ENCODE measurements around the gene SPAG16.

SPAG16 gene

GRCh38 chr2:214311031-214311533 lies 1026.8 kb downstream of the SPAG16 start:
- no peak for DNase-seq
- peaks cover 7% of the 10 kb centered on the region for H3K9me3 ChIP-seq (ENCODE audit: control insufficient read depth, low read length)
- no peak overlapping the region for H4K8ac ChIP-seq (ENCODE audit: low read length)
- no peak overlapping the region for H3K4ac ChIP-seq (ENCODE audit: low read depth in 1 of 2, low read length in 2 of 2)
- no peaks in the 10 kb centered on the region for H3K79me1 ChIP-seq (replicated peaks; ENCODE audit: low read length, poor library complexity, severe bottlenecking)
- no peaks in the 10 kb centered on the region for H3K4me1 ChIP-seq (ENCODE audit: control insufficient read depth, insufficient read depth, low read depth, low read length)
- H2BK5ac ChIP-seq (ENCODE audit: low read depth, low read length, poor library complexity, severe bottlenecking): no peak overlapping the region
- H4K91ac ChIP-seq (ENCODE audit: low read length): no peak overlapping the region
- no peak overlapping the region for H3K4me2 ChIP-seq (ENCODE audit: low read length, poor library complexity, severe bottlenecking)
- no peak overlapping the region for H3K9ac ChIP-seq (ENCODE audit: low read length)
- no peak overlapping the region for H3K18ac ChIP-seq (ENCODE audit: low read depth in 1 of 2, low read length in 2 of 2)
- H3K36me3 ChIP-seq (ENCODE audit: control insufficient read depth in 1 of 2, insufficient read depth in 2 of 2, low read depth in 1 of 2, low read length in 2 of 2): no peaks in the 10 kb centered on the region
- no peak overlapping the region for H3K27ac ChIP-seq (ENCODE audit: low read length, poor library complexity, severe bottlenecking)
- no peak overlapping the region for H2BK12ac ChIP-seq (ENCODE audit: low read length in 2 of 2)
- no peak overlapping the region for H2AK5ac ChIP-seq (ENCODE audit: low read length, severe bottlenecking)
- H3K4me3 ChIP-seq (ENCODE audit: insufficient read depth in 1 of 2, low read depth in 1 of 2, low read length in 2 of 2): no peak overlapping the region
- H3K23ac ChIP-seq (ENCODE audit: low read length in 2 of 2): no peak overlapping the region
- H2BK15ac ChIP-seq (ENCODE audit: low read depth, poor library complexity, severe bottlenecking): no peak overlapping the region
- no peak overlapping the region for H2BK120ac ChIP-seq (ENCODE audit: low read depth, low read length)
- H3K27me3 ChIP-seq (ENCODE audit: control insufficient read depth in 1 of 2, insufficient read depth in 1 of 2, low read length in 2 of 2): no peaks in the 10 kb centered on the region
- WGBS: 86% methylated on average over 7 of the region's 7 CpGs
- H3K14ac ChIP-seq (ENCODE audit: low read length in 2 of 2): no peak overlapping the region
- no peak overlapping the region for H2AFZ ChIP-seq (ENCODE audit: low read depth, low read length)

- H3K18ac ChIP-seq (ENCODE audit: low read depth in 1 of 2, low read length in 2 of 2): no peak overlapping the region
- DNase-seq: no peak
- H2BK5ac ChIP-seq (ENCODE audit: low read depth, low read length, poor library complexity, severe bottlenecking): no peak overlapping the region
- H3K79me1 ChIP-seq (replicated peaks; ENCODE audit: low read length, poor library complexity, severe bottlenecking): no peaks in the 10 kb centered on the region
- H3K4me2 ChIP-seq (ENCODE audit: low read length, poor library complexity, severe bottlenecking): no peak overlapping the region
- no peak overlapping the region for H3K14ac ChIP-seq (ENCODE audit: low read length in 2 of 2)
- no peak overlapping the region for H3K23ac ChIP-seq (ENCODE audit: low read length in 2 of 2)
- no peak overlapping the region for H3K9ac ChIP-seq (ENCODE audit: low read length)
- no peak overlapping the region for H2BK120ac ChIP-seq (ENCODE audit: low read depth, low read length)
- no peaks in the 10 kb centered on the region for H3K4me1 ChIP-seq (ENCODE audit: control insufficient read depth, insufficient read depth, low read depth, low read length)
- H2AK5ac ChIP-seq (ENCODE audit: low read length, severe bottlenecking): no peak overlapping the region
- no peak overlapping the region for H4K91ac ChIP-seq (ENCODE audit: low read length)
- no peak overlapping the region for H2BK12ac ChIP-seq (ENCODE audit: low read length in 2 of 2)
- no peak overlapping the region for H3K4me3 ChIP-seq (ENCODE audit: insufficient read depth in 1 of 2, low read depth in 1 of 2, low read length in 2 of 2)
- WGBS: no CpG with 5 or more reads among the region's 3 CpGs
- H3K9me3 ChIP-seq (ENCODE audit: control insufficient read depth, low read length): peaks cover 4% of the 10 kb centered on the region
- no peaks in the 10 kb centered on the region for H3K27me3 ChIP-seq (ENCODE audit: control insufficient read depth in 1 of 2, insufficient read depth in 1 of 2, low read length in 2 of 2)
- H2AFZ ChIP-seq (ENCODE audit: low read depth, low read length): no peak overlapping the region
- no peak overlapping the region for H2BK15ac ChIP-seq (ENCODE audit: low read depth, poor library complexity, severe bottlenecking)
- no peaks in the 10 kb centered on the region for H3K36me3 ChIP-seq (ENCODE audit: control insufficient read depth in 1 of 2, insufficient read depth in 2 of 2, low read depth in 1 of 2, low read length in 2 of 2)
- no peak overlapping the region for H3K27ac ChIP-seq (ENCODE audit: low read length, poor library complexity, severe bottlenecking)
- no peak overlapping the region for H3K4ac ChIP-seq (ENCODE audit: low read depth in 1 of 2, low read length in 2 of 2)
- H4K8ac ChIP-seq (ENCODE audit: low read length): no peak overlapping the region
Observed at GRCh38 chr2:214311931-214312749, 1027.9 kb downstream of the SPAG16 start.

- Histone ChIP-seq H2BK5ac (ENCODE audit: low read depth, low read length, poor library complexity, severe bottlenecking) (no peak overlapping the region), H3K4me2 (ENCODE audit: low read length, poor library complexity, severe bottlenecking) (no peak overlapping the region), H3K9me3 (ENCODE audit: control insufficient read depth, low read length) (no peaks in the 10 kb centered on the region), H3K9ac (ENCODE audit: low read length) (no peak overlapping the region), H2AFZ (ENCODE audit: low read depth, low read length) (no peak overlapping the region), H3K79me1 (replicated peaks; ENCODE audit: low read length, poor library complexity, severe bottlenecking) (no peaks in the 10 kb centered on the region), H3K27ac (ENCODE audit: low read length, poor library complexity, severe bottlenecking) (no peak overlapping the region), H3K4me1 (ENCODE audit: control insufficient read depth, insufficient read depth, low read depth, low read length) (no peaks in the 10 kb centered on the region), H3K27me3 (ENCODE audit: control insufficient read depth in 1 of 2, insufficient read depth in 1 of 2, low read length in 2 of 2) (no peaks in the 10 kb centered on the region), H2BK120ac (ENCODE audit: low read depth, low read length) (no peak overlapping the region), H2BK12ac (ENCODE audit: low read length in 2 of 2) (no peak overlapping the region), H3K4ac (ENCODE audit: low read depth in 1 of 2, low read length in 2 of 2) (no peak overlapping the region), H3K23ac (ENCODE audit: low read length in 2 of 2) (no peak overlapping the region), H4K8ac (ENCODE audit: low read length) (no peak overlapping the region), H3K36me3 (ENCODE audit: control insufficient read depth in 1 of 2, insufficient read depth in 2 of 2, low read depth in 1 of 2, low read length in 2 of 2) (no peaks in the 10 kb centered on the region), H3K14ac (ENCODE audit: low read length in 2 of 2) (no peak overlapping the region), H4K91ac (ENCODE audit: low read length) (no peak overlapping the region), H3K18ac (ENCODE audit: low read depth in 1 of 2, low read length in 2 of 2) (no peak overlapping the region), H2BK15ac (ENCODE audit: low read depth, poor library complexity, severe bottlenecking) (no peak overlapping the region), H3K4me3 (ENCODE audit: insufficient read depth in 1 of 2, low read depth in 1 of 2, low read length in 2 of 2) (no peak overlapping the region), H2AK5ac (ENCODE audit: low read length, severe bottlenecking) (no peak overlapping the region)
- no peak for DNase-seq
- 100% methylated on average over 2 of the region's 3 CpGs for WGBS
Observed at GRCh38 chr2:214315324-214315723, 1031.1 kb downstream of the SPAG16 start.

GRCh38 chr2:214320211-214320610 lies 1035.9 kb downstream of the SPAG16 start:
- H3K14ac ChIP-seq (ENCODE audit: low read length in 2 of 2): no peak overlapping the region
- no peak overlapping the region for H2AK5ac ChIP-seq (ENCODE audit: low read length, severe bottlenecking)
- no peak overlapping the region for H2BK12ac ChIP-seq (ENCODE audit: low read length in 2 of 2)
- H2BK15ac ChIP-seq (ENCODE audit: low read depth, poor library complexity, severe bottlenecking): no peak overlapping the region
- H4K91ac ChIP-seq (ENCODE audit: low read length): no peak overlapping the region
- peak overlapping the region; percentile 27 for H2AFZ ChIP-seq (ENCODE audit: low read depth, low read length)
- no peak for DNase-seq
- no peak overlapping the region for H3K4me3 ChIP-seq (ENCODE audit: insufficient read depth in 1 of 2, low read depth in 1 of 2, low read length in 2 of 2)
- no peaks in the 10 kb centered on the region for H3K27me3 ChIP-seq (ENCODE audit: control insufficient read depth in 1 of 2, insufficient read depth in 1 of 2, low read length in 2 of 2)
- no peak overlapping the region for H2BK120ac ChIP-seq (ENCODE audit: low read depth, low read length)
- H3K9ac ChIP-seq (ENCODE audit: low read length): no peak overlapping the region
- no peak overlapping the region for H3K27ac ChIP-seq (ENCODE audit: low read length, poor library complexity, severe bottlenecking)
- no peaks in the 10 kb centered on the region for H3K36me3 ChIP-seq (ENCODE audit: control insufficient read depth in 1 of 2, insufficient read depth in 2 of 2, low read depth in 1 of 2, low read length in 2 of 2)
- no peak overlapping the region for H3K4ac ChIP-seq (ENCODE audit: low read depth in 1 of 2, low read length in 2 of 2)
- H4K8ac ChIP-seq (ENCODE audit: low read length): no peak overlapping the region
- H3K23ac ChIP-seq (ENCODE audit: low read length in 2 of 2): no peak overlapping the region
- no peaks in the 10 kb centered on the region for H3K9me3 ChIP-seq (ENCODE audit: control insufficient read depth, low read length)
- no peak overlapping the region for H2BK5ac ChIP-seq (ENCODE audit: low read depth, low read length, poor library complexity, severe bottlenecking)
- H3K4me1 ChIP-seq (ENCODE audit: control insufficient read depth, insufficient read depth, low read depth, low read length): peaks cover 1% of the 10 kb centered on the region
- H3K18ac ChIP-seq (ENCODE audit: low read depth in 1 of 2, low read length in 2 of 2): no peak overlapping the region
- no peaks in the 10 kb centered on the region for H3K79me1 ChIP-seq (replicated peaks; ENCODE audit: low read length, poor library complexity, severe bottlenecking)
- H3K4me2 ChIP-seq (ENCODE audit: low read length, poor library complexity, severe bottlenecking): no peak overlapping the region

Data from mesenchymal stem cell (in vitro differentiated cells and primary cell).